Measurements from ENCODE around the gene CHD1. TPM values are rescaled to one million over a fixed set of nuclear protein-coding genes. Genes with fewer than 3 reads are reported as not detected.

Gene CHD1
- total and polyA plus RNA-seq, 2 of the 4 experiments (the other 2 are of a cell fraction) = 12.3 to 33.7 TPM

- DNase-seq (no peak), ATAC-seq (ENCODE audit: low read depth) (no peak)
- Histone ChIP-seq H3K9ac (ENCODE audit: low read depth, low read length) (no peak overlapping the region), H2BK5ac (ENCODE audit: low read depth, low read length, poor library complexity, severe bottlenecking) (no peak overlapping the region), H3K56ac (ENCODE audit: extremely low read depth, insufficient read depth, low read length) (no peak overlapping the region), H4K20me1 (ENCODE audit: insufficient read depth, low read length) (peaks cover 26% of the 10 kb centered on the region), H2AFZ (replicated peaks; ENCODE audit: low read length, poor library complexity) (no peak overlapping the region), H2AK9ac (replicated peaks; ENCODE audit: low read depth, low read length, poor library complexity) (no peak overlapping the region), H4K91ac (ENCODE audit: insufficient read depth, low read depth, low read length) (no peak overlapping the region), H3K4ac (ENCODE audit: low read depth, low read length) (no peak overlapping the region), H3K18ac (ENCODE audit: low read depth, low read length) (no peak overlapping the region), H3K9me3 (ENCODE audit: control insufficient read depth, insufficient read depth, low read length) (no peaks in the 10 kb centered on the region), H3K4me3 (ENCODE audit: insufficient read depth, low read depth, low read length) (no peak overlapping the region), H3K9me1 (ENCODE audit: insufficient read depth, low read length) (peaks cover 10% of the 10 kb centered on the region), H4K8ac (ENCODE audit: low read depth in 2 of 2, low read length in 2 of 2) (no peak overlapping the region), H3K23ac (ENCODE audit: low read depth, low read length) (no peak overlapping the region), H3K4me1 (ENCODE audit: control insufficient read depth, insufficient read depth, low read length) (no peaks in the 10 kb centered on the region; the same call in 1 of the 2 replicates), H2BK20ac (ENCODE audit: low read depth, low read length) (no peak overlapping the region), H3K36me3 (ENCODE audit: control insufficient read depth, insufficient read depth, low read length) (peaks cover 10% of the 10 kb centered on the region), H3K79me1 (ENCODE audit: low read depth in 1 of 2, low read length in 2 of 2) (peaks cover 18 to 43% of the 10 kb centered on the region in 2 experiments), H4K5ac (ENCODE audit: low read depth, low read length) (no peak overlapping the region), H3K14ac (replicated peaks; ENCODE audit: low read depth, low read length) (no peak overlapping the region), H2BK15ac (ENCODE audit: low read depth, low read length) (no peak overlapping the region), H3K27ac (ENCODE audit: insufficient read depth, low read length) (no peak overlapping the region), H3K27me3 (ENCODE audit: control insufficient read depth, insufficient read depth, low read length) (no peaks in the 10 kb centered on the region), H2BK120ac (ENCODE audit: low read depth, low read length) (no peak overlapping the region), H2AK5ac (ENCODE audit: low read depth, low read length) (no peak overlapping the region), H3K4me2 (ENCODE audit: low read depth, low read length) (no peak overlapping the region)
- in situ Hi-C loops (cut with MboI; ENCODE audit: low sequenced_read_pairs) = no loop called here
- POLR2A ChIA-PET (ENCODE audit: unreplicated experiment) = no interaction called here
- dilution Hi-C loops (cut with HindIII; ENCODE audit: low sequenced_read_pairs, unreplicated experiment) = no loop called here
- intact Hi-C loops (cut with micrococcal nuclease) = no loop called here
- CTCF ChIA-PET = interaction anchor here (1.5 kb wide), 1 partner anchor 116 kb away, joined by 4 read pairs; no protein-coding TSS in a partner anchor
- no TSS peak for BruUV-seq (replicated peaks)
- no peak for TF ChIP-seq NFE2L2 (IDR thresholded peaks at IDR 0.05; ENCODE audit: low read depth, low read length)
- no peak for TF ChIP-seq CEBPB (IDR thresholded peaks at IDR 0.05; ENCODE audit: low read depth, low read length)
- WGBS, 2 experiments (ENCODE audit: extremely low coverage in 2 of 2, insufficient read length in 1 of 2) = no CpG with 5 or more reads among the region's 2 CpGs
These were observed 12.3 kb downstream of the CHD1 start for GRCh38 chr5:98916540-98916939.

Measured in IMR-90 (cell line).